ENCODE data around the gene NUP98.
"Not testable (repeated sequence)": the region's sequence is repeated elsewhere in the genome, so short reads cannot be mapped to it uniquely, and the experiment has no call there.

The NUP98 gene

GRCh38 chr11:3666023-3666530, 131.3 kb downstream of the NUP98 start:
- no peak for DNase-seq

GRCh38 chr11:3665336-3666022, 131.9 kb downstream of the NUP98 start:
- no peak for DNase-seq

GRCh38 chr11:3664032-3664630, 133.2 kb downstream of the NUP98 start:
- DNase-seq: no peak

- no peak for DNase-seq
Observed at GRCh38 chr11:3662856-3663255, 134.5 kb downstream of the NUP98 start.

GRCh38 chr11:3660960-3661359, 136.4 kb downstream of the NUP98 start:
- DNase-seq: no peak

- no peak for DNase-seq
Observed at GRCh38 chr11:3659595-3660515, 137.5 kb downstream of the NUP98 start.

- no peak for DNase-seq
Observed at GRCh38 chr11:3658252-3658651, 139.1 kb downstream of the NUP98 start.

GRCh38 chr11:3657331-3657730, 140.0 kb downstream of the NUP98 start:
- DNase-seq: not testable (repeated sequence)

GRCh38 chr11:3655547-3655946, 141.8 kb downstream of the NUP98 start:
- no peak for DNase-seq

- not testable (repeated sequence) for DNase-seq
Observed at GRCh38 chr11:3652514-3652913, 144.8 kb downstream of the NUP98 start.

GRCh38 chr11:3649374-3649773, 148.0 kb downstream of the NUP98 start:
- DNase-seq: not testable (repeated sequence)

GRCh38 chr11:3648843-3649242, 148.5 kb downstream of the NUP98 start:
- not testable (repeated sequence) for DNase-seq

- no peak for DNase-seq
Observed at GRCh38 chr11:3645552-3645951, 151.8 kb downstream of the NUP98 start.

GRCh38 chr11:3644817-3645235, 152.5 kb downstream of the NUP98 start, which contains the start of gene ART1:
Gene ART1, plus strand, starts transcription at chr11:3645128. Its CDS starts 14,086 bp downstream, at chr11:3659214.
- no peak for DNase-seq

GRCh38 chr11:3643102-3643546, 154.2 kb downstream of the NUP98 start:
- not testable (repeated sequence) for DNase-seq

- peak; percentile 82 to 85 for DNase-seq
Observed at GRCh38 chr11:3642071-3642951, 155.0 kb downstream of the NUP98 start.

GRCh38 chr11:3641701-3642070, 155.7 kb downstream of the NUP98 start, which contains the start of gene ART5:
Gene ART5, minus strand, starts transcription at chr11:3641992. Its CDS starts 130 bp downstream, at chr11:3641862.
- DNase-seq: no peak

- no peak for DNase-seq
Observed at GRCh38 chr11:3641191-3641590, 156.2 kb downstream of the NUP98 start.

GRCh38 chr11:3639841-3640240, 157.5 kb downstream of the NUP98 start:
- DNase-seq: no peak

GRCh38 chr11:3638513-3638912, 158.8 kb downstream of the NUP98 start:
- no peak for DNase-seq

- no peak for DNase-seq
Observed at GRCh38 chr11:3637201-3637600, 160.2 kb downstream of the NUP98 start.

Measured in CD4-positive, alpha-beta T cell treated with Interleukin-1 beta for 1 hour (primary cell).